Measurements from ENCODE around the gene KIR2DL3.
"Not testable (repeated sequence)": the region's sequence is repeated elsewhere in the genome, so short reads cannot be mapped to it uniquely, and the experiment has no call there.

The KIR2DL3 gene

DNA sequence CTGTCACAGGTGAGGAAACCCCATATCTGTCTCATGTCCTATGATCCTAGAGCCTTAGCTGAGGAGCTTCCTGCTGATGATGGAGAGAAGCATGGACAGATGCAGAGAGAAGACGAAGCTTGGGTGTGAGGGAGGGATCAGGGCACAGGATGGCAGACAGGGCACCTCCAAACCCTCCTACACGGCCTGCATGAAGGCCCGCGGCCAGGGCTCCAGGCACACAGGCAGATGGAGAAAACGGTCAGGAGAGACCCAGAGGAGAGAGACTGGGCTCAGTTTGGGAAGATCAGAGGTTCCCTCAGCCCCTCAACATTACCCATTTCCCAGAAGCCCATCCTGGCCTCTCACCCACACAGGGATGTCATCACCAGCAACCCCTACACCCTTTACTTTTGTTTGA, 5.8 kb downstream of the KIR2DL3 start:
- not testable (repeated sequence) for DNase-seq

DNA sequence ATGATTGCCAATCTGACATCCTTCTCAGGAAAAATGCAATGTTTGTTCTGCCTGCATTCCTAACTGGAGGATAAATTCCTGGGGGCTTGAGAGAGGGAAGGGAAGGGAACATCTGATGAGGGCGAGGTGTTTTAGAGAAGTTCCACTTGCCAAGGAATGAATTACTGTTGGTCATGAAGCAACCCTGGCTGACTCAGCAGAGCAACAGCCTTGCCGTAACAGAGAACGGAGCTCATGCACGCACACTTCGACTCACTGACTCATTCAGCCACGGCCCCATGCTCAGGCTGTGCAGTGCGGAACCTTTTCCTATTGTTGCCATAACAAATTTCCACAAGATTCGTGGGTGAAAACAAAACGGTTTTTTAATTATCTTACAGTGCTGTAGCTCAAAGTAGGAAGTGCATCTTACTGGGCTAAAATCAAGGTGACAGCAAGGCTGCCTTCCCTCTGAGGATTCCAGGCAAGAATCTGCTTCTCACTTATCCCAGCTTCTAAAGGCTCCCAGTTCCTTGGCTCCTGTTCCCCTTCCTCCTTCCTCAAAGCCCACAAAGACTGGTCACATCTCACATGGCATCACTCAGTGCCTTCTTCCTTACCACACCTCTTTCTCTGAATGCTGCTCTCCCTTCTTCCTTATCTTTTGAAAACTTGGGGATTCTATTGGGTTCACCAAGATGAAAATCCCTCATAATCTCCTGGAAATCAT, 9.5 kb downstream of the KIR2DL3 start:
- DNase-seq: peak; percentile 88 to 89

- DNase-seq: not testable (repeated sequence)
These were observed 12.0 kb downstream of the KIR2DL3 start for GRCh38 chr19:54750276-54750675.

GRCh38 chr19:54756204-54757110, 18.1 kb downstream of the KIR2DL3 start:
- DNase-seq: not testable (repeated sequence)

DNA sequence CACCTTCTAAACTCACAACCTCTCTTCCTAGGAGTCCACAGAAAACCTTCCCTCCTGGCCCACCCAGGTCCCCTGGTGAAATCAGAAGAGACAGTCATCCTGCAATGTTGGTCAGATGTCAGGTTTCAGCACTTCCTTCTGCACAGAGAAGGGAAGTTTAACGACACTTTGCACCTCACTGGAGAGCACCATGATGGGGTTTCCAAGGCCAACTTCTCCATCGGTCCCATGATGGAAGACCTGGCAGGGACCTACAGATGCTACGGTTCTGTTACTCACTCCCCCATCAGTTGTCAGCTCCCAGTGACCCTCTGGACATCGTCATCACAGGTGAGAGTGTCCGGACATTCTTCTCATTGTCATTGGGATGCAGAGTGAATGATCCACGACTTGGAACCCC, 20.3 kb downstream of the KIR2DL3 start:
- DNase-seq: not testable (repeated sequence)

GRCh38 chr19:54764219-54764618, 25.9 kb downstream of the KIR2DL3 start:
- DNase-seq: peak; percentile 80 to 83

DNA sequence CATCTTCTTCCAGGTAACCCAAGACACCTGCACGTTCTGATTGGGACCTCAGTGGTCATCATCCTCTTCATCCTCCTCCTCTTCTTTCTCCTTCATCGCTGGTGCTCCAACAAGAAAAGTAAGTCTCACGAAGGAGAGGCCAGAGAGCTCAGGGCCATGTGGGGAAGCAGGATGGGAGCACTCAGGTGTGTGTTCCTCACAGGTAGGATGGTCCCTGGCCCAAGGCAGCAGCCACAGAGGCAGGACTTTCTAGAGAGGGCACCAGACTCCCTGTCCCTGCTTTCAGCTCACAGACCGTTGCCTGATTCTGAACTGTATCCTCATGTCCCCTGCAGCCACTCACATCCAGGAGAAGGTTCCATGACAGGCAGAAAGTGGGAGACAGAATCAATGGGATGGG, 28.2 kb downstream of the KIR2DL3 start:
- DNase-seq: not testable (repeated sequence)

- DNase-seq: not testable (repeated sequence)
These were observed 31.3 kb downstream of the KIR2DL3 start, which contains the start of gene KIR2DL1 for GRCh38 chr19:54769646-54770045. TSS of gene KIR2DL1 (plus strand) at chr19:54769793. CDS start at chr19:54769851, 58 bp downstream.

- DNase-seq: not testable (repeated sequence)
These were observed 32.2 kb downstream of the KIR2DL3 start for GRCh38 chr19:54770511-54770910.

DNA sequence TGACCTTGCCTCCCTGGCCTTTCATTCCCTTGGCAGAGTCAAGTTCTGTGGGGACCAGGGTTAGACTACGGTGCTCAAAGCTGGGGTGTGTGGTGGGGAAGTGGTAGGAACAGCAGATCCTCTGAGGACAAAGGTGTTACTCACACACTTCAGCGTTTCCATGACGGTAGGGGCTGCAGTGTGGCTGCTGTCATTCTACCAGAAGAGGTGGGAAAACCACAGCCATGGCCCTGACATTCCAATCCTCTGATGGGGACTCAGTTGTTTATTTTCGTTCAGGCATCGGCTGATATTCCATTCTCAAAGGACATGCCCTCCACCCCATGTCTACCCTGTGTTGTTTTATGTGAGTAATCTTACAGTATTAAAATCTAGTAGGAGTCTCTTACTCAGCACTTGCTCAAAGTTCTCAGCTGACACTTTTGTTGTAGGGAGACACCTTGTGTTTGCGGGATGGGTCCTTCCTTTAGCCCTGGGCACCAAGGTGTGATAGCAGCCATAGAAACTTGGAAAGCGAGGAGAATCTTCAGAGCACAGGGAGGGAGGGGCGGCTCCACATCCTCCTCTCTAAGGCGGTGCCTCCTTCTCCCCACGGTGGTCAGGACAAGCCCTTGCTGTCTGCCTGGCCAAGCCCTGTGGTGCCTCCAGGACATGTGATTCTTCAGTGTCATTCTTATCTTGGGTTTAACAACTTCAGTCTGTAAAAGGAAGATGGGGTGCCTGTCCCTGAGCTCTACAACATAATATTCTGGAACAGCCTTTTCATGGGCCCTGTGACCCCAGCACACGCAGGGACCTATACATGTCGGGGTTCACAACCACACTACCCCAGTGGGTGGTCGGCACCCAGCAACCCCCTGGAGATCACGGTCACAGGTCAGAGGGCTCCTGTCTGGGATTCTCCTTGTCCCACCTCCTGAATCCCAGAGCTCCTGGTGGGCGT, 33.0 kb downstream of the KIR2DL3 start:
- not testable (repeated sequence) for DNase-seq

- not testable (repeated sequence) for DNase-seq
These were observed 34.4 kb downstream of the KIR2DL3 start for GRCh38 chr19:54772666-54773065.

- not testable (repeated sequence) for DNase-seq
These were observed 36.9 kb downstream of the KIR2DL3 start for GRCh38 chr19:54775095-54775815.

DNA sequence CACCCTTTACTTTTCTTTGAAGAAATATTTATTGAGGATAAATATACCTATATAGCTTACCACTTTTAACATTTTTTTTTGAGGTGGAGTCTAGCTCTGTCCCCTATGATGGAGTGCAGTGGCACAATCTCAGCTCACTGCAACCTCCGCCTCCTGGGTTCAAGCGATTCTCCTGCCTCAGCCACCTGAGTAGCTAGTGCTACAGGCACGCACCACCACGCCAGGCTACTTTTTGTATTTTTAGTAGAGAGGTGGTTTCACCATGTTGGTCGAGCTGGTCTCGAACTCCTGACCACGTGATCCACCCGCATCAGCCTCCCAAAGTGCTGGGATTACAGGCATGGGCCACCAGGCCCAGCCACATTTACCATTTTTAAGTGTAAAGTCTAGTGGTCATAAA, 37.5 kb downstream of the KIR2DL3 start:
- DNase-seq: not testable (repeated sequence)

GRCh38 chr19:54777851-54778250, 39.5 kb downstream of the KIR2DL3 start:
- not testable (repeated sequence) for DNase-seq

DNA sequence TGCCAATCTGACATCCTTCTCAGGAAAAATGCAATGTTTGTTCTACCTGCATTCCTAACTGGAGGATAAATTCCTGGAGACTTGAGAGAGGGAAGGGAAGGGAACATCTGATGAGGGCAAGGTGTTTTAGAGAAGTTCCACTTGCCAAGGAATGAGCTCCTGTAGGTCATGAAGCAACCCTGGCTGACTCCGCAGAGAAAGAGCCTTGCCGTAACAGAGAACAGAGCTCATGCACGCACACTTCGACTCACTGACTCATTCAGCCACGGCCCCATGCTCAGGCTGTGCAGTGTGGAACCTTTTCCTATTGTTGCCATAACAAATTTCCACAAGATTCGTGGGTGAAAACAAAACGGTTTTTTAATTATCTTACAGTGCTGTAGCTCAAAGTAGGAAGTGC, 40.6 kb downstream of the KIR2DL3 start:
- DNase-seq: peak; percentile 43 to 51

- DNase-seq: not testable (repeated sequence)
These were observed 44.6 kb downstream of the KIR2DL3 start for GRCh38 chr19:54782916-54783315.

GRCh38 chr19:54786091-54786723, 47.9 kb downstream of the KIR2DL3 start:
- DNase-seq: not testable (repeated sequence)

- peak; percentile 4 to 5 for DNase-seq
These were observed 49.8 kb downstream of the KIR2DL3 start for GRCh38 chr19:54788154-54788553.

DNA sequence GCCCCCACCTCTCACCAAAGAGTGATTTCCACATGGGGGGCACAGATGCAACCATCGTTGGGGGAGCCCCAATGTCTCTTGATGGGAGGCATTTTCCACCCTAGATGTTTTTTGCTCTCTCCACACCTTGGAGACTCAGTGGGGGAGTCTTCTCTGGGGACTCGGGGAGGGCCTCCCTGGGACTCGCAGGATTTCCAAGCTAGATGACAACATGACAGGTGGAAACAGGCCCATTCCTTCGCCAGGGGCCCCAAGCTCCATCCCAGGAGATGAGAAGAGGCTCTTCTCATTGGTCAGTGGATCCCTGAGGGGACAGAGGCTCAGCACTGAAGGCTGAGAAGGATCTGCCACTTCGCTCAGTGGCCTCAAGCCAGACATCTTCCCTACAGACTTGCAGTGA, 52.4 kb downstream of the KIR2DL3 start:
- DNase-seq: no peak

- no peak for DNase-seq
These were observed 53.2 kb downstream of the KIR2DL3 start for GRCh38 chr19:54791476-54791875.

DNA sequence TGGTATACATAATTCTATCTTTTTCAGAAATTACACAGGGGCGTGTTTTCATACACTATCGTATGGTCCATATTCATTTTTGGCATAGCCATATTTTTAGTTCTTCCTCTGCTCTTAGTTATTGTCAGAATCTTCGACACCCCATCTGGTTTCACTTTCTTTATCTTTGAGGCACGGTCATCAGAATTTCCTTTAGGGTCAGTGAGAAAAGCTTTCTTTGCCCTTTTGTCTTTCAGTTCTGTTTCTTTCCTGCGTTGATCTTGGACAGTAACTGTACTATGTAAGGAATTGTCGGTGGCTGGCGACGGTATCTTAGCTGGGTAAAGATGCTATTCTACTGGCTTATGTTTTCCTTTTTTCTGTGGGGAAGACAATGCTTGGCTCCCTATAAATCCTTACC, 54.5 kb downstream of the KIR2DL3 start:
- DNase-seq: peak; percentile 17 to 19

Data from AML-193 (cell line).